Thoracic aorta (tissue), 2 donors: ENCODE results near the gene ACTG1. TPM values are rescaled to one million over a fixed set of nuclear protein-coding genes. Genes with fewer than 3 reads are reported as not detected.

Source experiments
- ATAC-seq: fragments of 150-250 bp; one replicate; pipeline ENCODE4 v1.8.0; 2017; ENCODE audit warnings: low read depth; ENCODE audit not compliant: insufficient number of reproducible peaks, low FRiP score
- DNase-seq: peaks from one replicate; pipeline ENCODE4 v3.0.0-alpha.2; 2020; ENCODE audit warnings: low spot score
- H3K27ac ChIP-seq, 2 donors: fragments of 200-600 bp; sonication (generic); 1 replicate in 1 of 2; 2 replicates in 1 of 2; pipeline ENCODE4 v1.5.1; 2016; ENCODE audit warnings: mild to moderate bottlenecking in 2 of 2, moderate library complexity in 2 of 2
- H3K27me3 ChIP-seq: fragments of 200-600 bp; sonication (generic); replicated peaks from 2 replicates; pipeline ENCODE4 v1.6.0; 2016; ENCODE audit warnings: mild to moderate bottlenecking; ENCODE audit not compliant: insufficient read depth
- H3K36me3 ChIP-seq: fragments of 200-600 bp; sonication (generic); one replicate; pipeline ENCODE4 v1.5.1; 2016
- H3K4me1 ChIP-seq, 2 donors: fragments of 200-600 bp; sonication (generic); 1 replicate in 1 of 2; 2 replicates in 1 of 2; pipeline versions ENCODE4 v1.5.1 to v1.6.0; 2016; ENCODE audit warnings: low read depth in 2 of 2, mild to moderate bottlenecking in 1 of 2; ENCODE audit not compliant: control insufficient read depth in 1 of 2
- H3K4me3 ChIP-seq: fragments of 200-600 bp; sonication (generic); 2 replicates; pipeline ENCODE4 v1.5.1; 2016; ENCODE audit warnings: mild to moderate bottlenecking
- H3K9me3 ChIP-seq: fragments of 200-600 bp; sonication (generic); 2 replicates; pipeline ENCODE4 v1.5.1; 2016
- CTCF ChIP-seq: fragments of 200-600 bp; sonication (generic); IDR thresholded peaks from one replicate; pipeline ENCODE4 v1.5.1; 2019; ENCODE audit warnings: antibody characterized with exemption
- total RNA-seq, 2 donors: library from RNA; depleted of rRNA; stranded (reverse); fragments of >200 nt; gene quantifications; one replicate each; pipeline versions ENCODE4 v1.1.0 to v1.2.3, GENCODE V29; 2016

The ACTG1 gene
- total RNA-seq, 2 donors from 2014 or later = 4,421 to 4,935 TPM

GRCh38 chr17:81552244-81553017, 39.8 kb upstream of the ACTG1 start, which contains the start of gene FAAP100:
FAAP100 (minus strand) TSS chr17:81552353; CDS start chr17:81552330, 23 bp downstream.
- Histone ChIP-seq H3K36me3 (peaks cover 21% of the 10 kb centered on the region), H3K27ac (peak within 1 kb of the TSS; percentile 89 to 92), H3K27me3 (no peaks in the 10 kb centered on the region), H3K9me3 (no peaks in the 10 kb centered on the region), H3K4me1 (peaks cover 28 to 47% of the 10 kb centered on the region in 2 donors), H3K4me3 (peak within 1 kb of the TSS; percentile 98)
- TF ChIP-seq CTCF = no peak
- no peak for DNase-seq
- peak; percentile 48 for ATAC-seq

- ATAC-seq (peak; percentile 0), DNase-seq (no peak)
- peak overlapping the region; percentile 23 to 92 for H3K27ac ChIP-seq
- H3K36me3 ChIP-seq = peaks cover 22% of the 10 kb centered on the region
- no peak for TF ChIP-seq CTCF
- H3K9me3 ChIP-seq = no peaks in the 10 kb centered on the region
- H3K4me3 ChIP-seq = peak overlapping the region; percentile 98
- H3K4me1 ChIP-seq = peaks cover 24 to 39% of the 10 kb centered on the region in 2 donors
- no peaks in the 10 kb centered on the region for H3K27me3 ChIP-seq
Observed at GRCh38 chr17:81551458-81552243, 39.1 kb upstream of the ACTG1 start.

- Histone ChIP-seq H3K9me3 (no peaks in the 10 kb centered on the region), H3K4me3 (peak overlapping the region; percentile 98), H3K36me3 (peaks cover 25% of the 10 kb centered on the region), H3K27ac (no peak overlapping the region), H3K27me3 (no peaks in the 10 kb centered on the region), H3K4me1 (peaks cover 18 to 32% of the 10 kb centered on the region in 2 donors)
- ATAC-seq = no peak
- TF ChIP-seq CTCF = no peak
- no peak for DNase-seq
Observed at GRCh38 chr17:81550830-81551457, 38.3 kb upstream of the ACTG1 start.

GRCh38 chr17:81550285-81550684, 37.7 kb upstream of the ACTG1 start:
- no peaks in the 10 kb centered on the region for H3K27me3 ChIP-seq
- DNase-seq = no peak
- H3K9me3 ChIP-seq = no peaks in the 10 kb centered on the region
- no peak overlapping the region for H3K27ac ChIP-seq
- no peak for TF ChIP-seq CTCF
- peaks cover 17 to 27% of the 10 kb centered on the region in 2 donors for H3K4me1 ChIP-seq
- H3K36me3 ChIP-seq = peaks cover 32% of the 10 kb centered on the region
- no peak overlapping the region for H3K4me3 ChIP-seq
- ATAC-seq = no peak

GRCh38 chr17:81549826-81550225, 37.2 kb upstream of the ACTG1 start:
- Histone ChIP-seq H3K36me3 (peaks cover 36% of the 10 kb centered on the region), H3K9me3 (no peaks in the 10 kb centered on the region), H3K4me1 (peaks cover 17 to 27% of the 10 kb centered on the region in 2 donors), H3K4me3 (no peak overlapping the region), H3K27ac (no peak overlapping the region), H3K27me3 (no peaks in the 10 kb centered on the region)
- DNase-seq = no peak
- no peak for TF ChIP-seq CTCF
- ATAC-seq = no peak
